SK-N-MC (cell line): Measurements from ENCODE around the gene ANKFN1.

Experiments used
- EZH2 ChIP-seq: fragments of 200-600 bp; sonication (generic); IDR thresholded peaks from one replicate; pipeline ENCODE4 v1.6.1; 2017; ENCODE audit warnings: antibody characterized with exemption
- FOXP2 ChIP-seq: optimal IDR thresholded peaks from 2 replicates; pipeline ENCODE3; 2011; ENCODE audit warnings: mild to moderate bottlenecking, moderate library complexity; ENCODE audit not compliant: insufficient read depth; ENCODE audit errors: extremely low read length, control extremely low read depth
- POLR2AphosphoS5 ChIP-seq: IDR thresholded peaks from 2 replicates; pipeline ENCODE4 v1.6.1; 2012; ENCODE audit warnings: mild to moderate bottlenecking, low read depth, low read length, borderline replicate concordance

DNA sequence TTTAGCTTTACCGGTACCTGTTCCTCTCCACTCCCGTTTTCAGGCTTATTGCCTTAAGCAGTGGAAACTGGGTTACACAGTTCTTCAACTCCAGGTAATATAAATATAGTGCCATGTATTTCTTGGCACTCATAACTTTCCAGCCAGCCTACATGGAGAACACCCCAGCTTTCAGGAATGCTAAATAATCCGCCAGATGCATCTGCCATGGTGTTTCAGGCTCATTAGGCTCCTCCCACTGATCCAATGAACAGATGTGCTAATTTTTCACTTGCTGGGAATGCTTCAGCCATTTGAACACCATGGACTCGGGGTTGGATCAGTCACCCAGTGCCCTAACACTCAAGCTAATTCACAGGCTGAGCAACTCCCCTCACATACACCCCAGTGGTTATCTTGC, 4.6 kb downstream of the ANKFN1 start:
- no peak for TF ChIP-seq EZH2
- no peak for TF ChIP-seq POLR2AphosphoS5
- no peak for TF ChIP-seq FOXP2
